ENCODE data around the gene ACSF3.

DNA sequence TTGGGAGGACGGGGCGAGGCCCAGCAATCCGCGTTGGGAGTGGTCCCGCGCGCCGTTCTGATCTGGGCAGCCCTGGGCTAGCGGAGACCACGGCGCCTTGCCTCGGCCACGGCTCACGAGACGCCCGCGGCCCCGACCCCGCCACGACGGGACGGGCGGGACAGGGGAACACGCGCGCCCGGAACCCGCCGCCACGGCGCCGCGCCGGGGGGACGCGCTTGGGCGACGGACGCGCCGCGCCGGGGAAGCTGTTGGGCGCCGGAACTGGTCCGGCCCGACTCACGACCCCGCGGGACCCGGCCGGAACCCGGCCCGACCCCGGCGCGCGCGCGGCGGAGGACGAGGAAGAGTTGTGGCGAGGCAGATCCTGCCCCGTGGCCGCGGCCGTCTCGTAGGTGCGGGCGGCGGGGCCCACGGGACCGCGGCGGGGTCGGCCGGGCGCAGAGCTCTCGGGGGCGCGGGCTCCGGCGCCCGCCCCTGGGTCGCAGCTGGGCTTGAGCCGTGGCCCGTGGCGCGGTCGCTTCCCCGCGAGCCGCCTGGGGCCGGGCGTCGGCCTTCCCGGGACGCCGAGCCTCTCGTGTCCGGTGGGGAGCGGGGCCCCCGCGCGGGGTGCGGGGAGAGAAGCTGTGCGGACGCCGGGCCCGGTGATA lies at the start of gene ACSF3:
- TF ChIP-seq, protein P1, sequence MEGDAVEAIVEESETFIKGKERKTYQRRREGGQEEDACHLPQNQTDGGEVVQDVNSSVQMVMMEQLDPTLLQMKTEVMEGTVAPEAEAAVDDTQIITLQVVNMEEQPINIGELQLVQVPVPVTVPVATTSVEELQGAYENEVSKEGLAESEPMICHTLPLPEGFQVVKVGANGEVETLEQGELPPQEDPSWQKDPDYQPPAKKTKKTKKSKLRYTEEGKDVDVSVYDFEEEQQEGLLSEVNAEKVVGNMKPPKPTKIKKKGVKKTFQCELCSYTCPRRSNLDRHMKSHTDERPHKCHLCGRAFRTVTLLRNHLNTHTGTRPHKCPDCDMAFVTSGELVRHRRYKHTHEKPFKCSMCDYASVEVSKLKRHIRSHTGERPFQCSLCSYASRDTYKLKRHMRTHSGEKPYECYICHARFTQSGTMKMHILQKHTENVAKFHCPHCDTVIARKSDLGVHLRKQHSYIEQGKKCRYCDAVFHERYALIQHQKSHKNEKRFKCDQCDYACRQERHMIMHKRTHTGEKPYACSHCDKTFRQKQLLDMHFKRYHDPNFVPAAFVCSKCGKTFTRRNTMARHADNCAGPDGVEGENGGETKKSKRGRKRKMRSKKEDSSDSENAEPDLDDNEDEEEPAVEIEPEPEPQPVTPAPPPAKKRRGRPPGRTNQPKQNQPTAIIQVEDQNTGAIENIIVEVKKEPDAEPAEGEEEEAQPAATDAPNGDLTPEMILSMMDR (conservative IDR thresholded peaks at IDR 0.05; ENCODE audit: low read depth, low read length), result no peak
- TF ChIP-seq EZH2 (IDR thresholded peaks at IDR 0.05; ENCODE audit: low read length, unreplicated experiment), result no peak
